ENCODE measurements around the gene SMPD3.
"Not testable (repeated sequence)": the region's sequence is repeated elsewhere in the genome, so short reads cannot be mapped to it uniquely, and the experiment has no call there.

Gene SMPD3

DNA sequence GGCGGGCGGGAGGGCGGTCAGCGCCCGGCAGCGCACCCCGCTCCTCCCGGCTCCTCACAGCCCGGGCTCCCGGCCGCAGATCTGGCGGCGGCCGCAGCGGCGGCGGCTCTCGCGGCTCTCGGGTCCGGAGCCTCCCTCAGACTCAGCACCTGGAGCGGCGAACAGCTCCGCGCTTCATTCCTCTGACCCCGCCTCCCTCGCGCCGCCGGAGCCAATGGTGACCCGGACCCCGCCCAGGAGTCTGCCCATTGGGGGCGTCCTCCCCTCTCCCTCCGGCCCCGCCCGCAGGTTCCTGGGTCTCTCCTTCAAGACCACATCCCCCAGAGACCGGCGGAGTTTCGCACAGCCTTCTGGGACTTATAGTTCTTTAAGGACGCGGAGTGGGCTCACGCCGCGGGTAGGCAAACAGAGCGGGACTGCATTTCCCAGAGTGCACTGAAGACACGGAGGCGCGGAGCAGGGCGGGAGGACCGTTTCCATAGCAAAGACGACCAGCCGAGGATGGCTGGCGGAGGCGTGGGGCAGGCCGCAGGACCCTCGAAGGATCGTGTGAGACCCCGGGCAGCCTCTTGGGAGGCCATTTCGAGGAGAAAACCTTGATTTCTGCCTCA is at the start of gene SMPD3:
Gene SMPD3, minus strand, starts transcription at position 149 of the 611 bp plus-strand sequence. CDS start 76,327 bp downstream, outside the sequence.
- peak; percentile 68 to 90 for DNase-seq

- no peak for DNase-seq
Observed at GRCh38 chr16:68496689-68497088, 48.4 kb upstream of the SMPD3 start.

- not testable (repeated sequence) for DNase-seq
Observed at GRCh38 chr16:68494261-68494660, 46.0 kb upstream of the SMPD3 start.

DNA sequence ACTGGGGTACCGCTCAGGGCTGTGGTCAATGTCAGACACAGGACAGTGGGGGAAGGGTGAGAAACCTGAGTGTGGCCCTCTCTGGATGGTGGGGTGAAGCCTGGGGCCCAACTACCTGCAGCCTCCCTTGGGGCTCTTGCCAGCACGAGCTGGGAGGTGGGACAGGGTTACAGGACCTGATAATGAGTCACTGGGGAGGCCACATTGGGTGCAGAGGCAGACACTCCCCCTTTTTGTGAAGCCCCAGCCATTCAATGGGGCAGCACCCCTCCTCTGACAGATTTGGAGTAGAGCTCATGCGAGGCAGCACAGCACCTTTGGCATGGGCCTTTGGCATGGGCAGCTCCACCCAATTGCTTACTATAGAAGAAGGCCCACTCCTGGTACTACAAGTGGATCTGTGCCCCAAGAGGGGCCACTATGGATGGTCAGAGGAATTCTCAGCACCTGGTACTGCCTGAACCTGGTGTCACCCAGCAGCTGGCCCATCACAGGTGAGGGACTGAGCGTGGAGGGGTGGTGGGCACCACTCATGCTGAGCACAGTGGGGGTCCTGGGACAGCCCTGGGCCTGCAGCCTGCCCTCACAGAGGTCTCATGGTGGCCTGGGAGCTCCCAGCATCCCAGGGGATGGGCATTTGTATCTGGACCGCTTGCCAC is 45.2 kb upstream of the SMPD3 start:
- no peak for DNase-seq

- no peak for DNase-seq
Observed at GRCh38 chr16:68492543-68493411, 44.5 kb upstream of the SMPD3 start.

- no peak for DNase-seq
Observed at GRCh38 chr16:68492151-68492542, 43.8 kb upstream of the SMPD3 start.

DNA sequence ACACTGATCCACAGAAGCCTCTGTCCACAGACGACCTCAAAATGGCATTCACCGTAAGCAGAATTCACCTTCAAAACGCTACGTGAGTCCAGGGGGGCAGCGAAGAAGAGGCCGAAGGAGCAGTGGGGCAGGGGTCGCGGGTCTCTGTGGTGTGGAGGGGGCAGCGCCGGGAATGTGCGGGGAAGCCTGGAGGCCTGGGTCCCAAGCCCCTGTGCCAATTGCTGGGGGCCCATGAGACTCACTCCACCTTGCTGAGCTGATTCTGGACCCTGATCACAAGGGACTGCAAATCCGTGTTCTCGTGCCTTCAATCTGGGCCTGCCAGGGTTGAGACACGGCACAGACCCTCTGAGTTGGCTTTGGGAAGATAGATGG is 43.3 kb upstream of the SMPD3 start:
- no peak for DNase-seq

DNA sequence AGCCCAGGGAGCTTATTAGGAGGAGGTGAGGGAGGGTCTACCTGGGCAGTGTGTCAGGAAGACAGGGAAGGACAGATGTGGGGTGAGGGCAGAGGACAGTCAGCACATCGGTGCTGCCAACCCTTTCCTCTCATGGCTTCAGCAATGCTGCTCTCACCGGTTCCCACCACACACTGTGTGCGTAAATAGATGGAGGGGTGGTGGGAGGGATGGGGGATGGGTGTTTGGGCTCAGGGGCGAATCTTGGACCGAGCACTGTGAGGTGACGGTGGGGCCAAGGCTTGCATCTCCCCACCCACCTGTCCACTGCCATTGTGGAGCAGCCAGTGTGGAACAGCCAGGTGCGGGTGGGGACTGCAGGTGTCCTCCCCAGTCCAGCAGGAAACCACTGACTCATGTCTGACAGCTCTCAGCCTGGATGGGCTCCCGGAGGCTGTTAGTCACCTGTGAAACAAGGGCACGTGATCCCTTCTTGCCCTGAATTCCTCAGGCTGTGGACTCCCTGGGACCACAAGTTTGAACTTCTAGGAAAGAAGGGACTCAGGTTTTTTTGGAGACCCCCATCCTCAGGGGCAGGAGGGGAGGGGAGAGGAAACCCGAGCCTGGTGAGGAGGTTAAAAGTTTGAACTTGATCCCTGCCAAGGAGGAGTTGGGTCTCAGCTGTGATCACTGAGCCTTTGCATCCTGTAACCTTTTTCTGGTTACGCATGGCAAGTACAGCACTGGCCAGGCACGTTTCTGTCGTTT is 42.7 kb upstream of the SMPD3 start:
- DNase-seq = no peak

GRCh38 chr16:68490358-68490757 is 42.0 kb upstream of the SMPD3 start:
- DNase-seq = no peak

DNA sequence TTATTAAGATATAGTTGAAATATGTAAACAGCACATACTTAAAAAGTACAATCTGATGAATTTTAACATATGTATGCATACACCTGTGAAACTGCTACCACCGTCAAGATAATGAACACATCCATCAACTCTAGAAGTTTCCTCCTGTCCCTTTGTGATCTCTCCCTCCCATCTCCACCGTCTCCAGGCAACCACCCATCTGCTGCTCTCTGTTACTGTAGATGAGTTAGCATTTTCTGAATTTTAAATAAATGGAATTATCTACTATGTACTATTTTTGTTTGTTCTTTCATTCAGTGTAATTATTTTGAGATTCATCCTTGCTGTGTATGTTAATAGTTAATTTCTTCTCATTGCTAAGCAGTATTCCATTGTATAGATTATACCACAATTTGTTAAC is 40.2 kb upstream of the SMPD3 start:
- DNase-seq = no peak

- no peak for DNase-seq
Observed at GRCh38 chr16:68487669-68488068, 39.4 kb upstream of the SMPD3 start.

GRCh38 chr16:68487203-68487514 is 38.9 kb upstream of the SMPD3 start:
- DNase-seq = no peak

GRCh38 chr16:68486502-68487202 is 38.3 kb upstream of the SMPD3 start:
- no peak for DNase-seq

- no peak for DNase-seq
Observed at GRCh38 chr16:68481636-68482035, 33.3 kb upstream of the SMPD3 start.

DNA sequence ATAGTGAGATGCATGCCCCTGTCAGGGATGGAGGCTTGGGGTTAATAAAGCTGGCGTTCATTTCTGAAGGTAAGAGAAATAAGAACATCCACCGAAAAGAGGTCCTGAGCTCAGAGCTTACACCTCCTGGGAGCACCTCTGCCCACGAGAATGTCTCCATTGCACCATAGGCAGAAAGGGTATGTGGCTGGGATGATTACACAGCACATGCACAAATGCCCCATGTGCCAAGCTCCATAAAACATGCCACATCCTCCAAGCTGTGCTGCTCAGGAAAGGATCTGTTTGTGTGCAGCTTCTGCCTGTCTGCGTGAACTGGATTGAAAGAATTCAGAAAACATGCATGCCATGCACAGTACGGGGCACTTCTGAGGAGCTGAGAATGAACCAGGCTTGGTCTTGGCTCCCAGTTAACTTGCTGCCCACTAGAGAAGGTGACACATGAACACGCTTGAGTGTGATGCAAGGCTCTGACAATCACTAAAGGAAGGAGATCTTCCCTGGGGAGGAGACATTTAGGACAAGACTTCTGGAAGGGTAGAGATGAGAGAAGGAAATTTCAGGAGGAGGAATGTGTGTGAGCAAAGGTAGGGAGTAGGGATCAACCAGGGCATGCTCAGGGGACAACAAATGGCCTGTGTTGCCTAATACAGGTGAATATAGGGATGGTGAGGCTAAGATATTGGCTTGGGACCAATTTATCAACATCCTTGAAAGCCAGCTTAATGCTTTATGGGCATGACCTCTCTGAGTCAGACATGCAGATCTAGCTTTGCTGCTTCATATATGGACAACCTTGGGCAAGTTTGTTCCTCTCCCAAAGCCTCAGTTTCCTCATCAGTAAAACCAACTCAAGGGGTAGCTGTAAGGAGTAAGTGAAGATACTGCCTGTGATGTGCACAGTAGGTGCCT is 32.0 kb upstream of the SMPD3 start:
- no peak for DNase-seq

GRCh38 chr16:68479271-68479670 is 31.0 kb upstream of the SMPD3 start:
- no peak for DNase-seq

DNA sequence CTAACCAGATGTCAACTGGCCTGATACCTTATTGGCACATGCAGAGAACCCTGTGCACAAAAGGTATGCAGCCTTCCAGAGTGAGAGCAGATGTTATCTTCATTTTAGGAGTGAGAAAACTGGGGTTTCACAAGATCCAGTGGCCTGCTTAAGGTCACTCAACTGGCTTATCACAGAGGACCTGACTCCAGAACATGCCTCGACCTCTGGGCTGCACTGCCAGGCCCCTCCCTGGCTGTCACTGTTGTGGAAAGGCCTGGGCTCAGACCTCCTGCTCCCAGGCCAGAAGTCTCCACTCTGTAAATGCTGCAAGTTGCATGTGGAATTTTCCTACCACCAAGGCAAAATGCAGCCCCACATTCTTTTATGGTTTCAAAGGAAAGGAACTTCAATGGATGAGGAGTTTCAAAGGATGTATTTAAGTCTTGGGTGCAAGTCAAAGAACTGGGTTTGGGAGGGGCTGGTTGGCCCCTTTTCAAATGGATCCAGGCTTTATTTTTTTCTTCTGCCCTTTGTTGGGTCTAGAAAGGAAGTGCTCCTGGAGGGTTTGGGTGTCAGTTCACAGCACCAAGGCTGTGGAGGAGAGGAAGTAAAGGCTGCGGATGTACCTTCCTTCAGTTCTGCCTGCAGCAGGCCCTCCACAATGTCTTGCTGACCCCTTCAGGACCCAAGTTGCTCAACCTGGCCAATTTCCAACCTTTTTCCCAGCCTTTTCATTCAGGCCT is 30.4 kb upstream of the SMPD3 start:
- no peak for DNase-seq

- no peak for DNase-seq
Observed at GRCh38 chr16:68475071-68475470, 26.8 kb upstream of the SMPD3 start.

GRCh38 chr16:68473358-68474070 is 25.2 kb upstream of the SMPD3 start:
- DNase-seq = no peak

- DNase-seq = no peak
Observed at GRCh38 chr16:68472581-68472980, 24.3 kb upstream of the SMPD3 start.

All from bone marrow (tissue), 2 donors.